Neural progenitor cell (in vitro differentiated cells): ENCODE data around the gene MAD1L1.

Source experiments
- CTCF ChIP-seq: fragments of 200-600 bp; sonication (generic); IDR thresholded peaks from 2 replicates; pipeline ENCODE4 v1.5.1; 2017; ENCODE audit warnings: antibody characterized with exemption, mild to moderate bottlenecking
- EZH2 ChIP-seq: fragments of 200-600 bp; sonication (generic); IDR thresholded peaks from 2 replicates; pipeline ENCODE4 v1.6.1; 2017; ENCODE audit warnings: antibody characterized with exemption, mild to moderate bottlenecking, moderate library complexity
- EZH2phosphoT487 ChIP-seq: fragments of 200-600 bp; sonication (generic); IDR thresholded peaks from 2 replicates; pipeline ENCODE4 v1.6.1; 2017; ENCODE audit warnings: antibody characterized with exemption

GRCh38 chr7:2148189-2148588, 84.6 kb downstream of the MAD1L1 start:
- TF ChIP-seq CTCF (peak; percentile 44), EZH2 (no peak), EZH2phosphoT487 (no peak)
